HS-27A (cell line): Measurements from ENCODE around the gene GGACT.

Experiments
- DNase-seq: peaks from one replicate; pipeline ENCODE4 v3.0.0-alpha.2; 2012; ENCODE audit warnings: low read depth, missing footprints

The GGACT gene

DNA sequence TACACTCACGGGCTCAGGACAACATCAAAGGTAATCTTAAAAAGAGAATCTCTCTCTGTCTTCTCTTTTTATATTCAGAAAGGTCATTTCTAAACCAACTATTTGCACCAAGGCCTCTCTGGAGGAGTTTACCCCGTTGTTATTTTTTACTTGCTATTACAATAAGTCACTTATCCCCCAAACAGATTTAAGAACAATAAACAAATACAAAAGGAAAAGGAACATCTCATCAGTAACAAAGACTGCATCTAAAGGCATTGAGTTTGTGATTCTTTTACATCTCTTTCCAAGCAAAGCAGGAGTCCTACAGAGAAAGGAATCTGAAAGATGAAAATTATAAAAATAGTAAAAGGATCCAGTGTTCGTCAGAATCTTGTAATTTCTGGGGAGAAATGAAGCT is 75.4 kb downstream of the GGACT start:
- no peak for DNase-seq

DNA sequence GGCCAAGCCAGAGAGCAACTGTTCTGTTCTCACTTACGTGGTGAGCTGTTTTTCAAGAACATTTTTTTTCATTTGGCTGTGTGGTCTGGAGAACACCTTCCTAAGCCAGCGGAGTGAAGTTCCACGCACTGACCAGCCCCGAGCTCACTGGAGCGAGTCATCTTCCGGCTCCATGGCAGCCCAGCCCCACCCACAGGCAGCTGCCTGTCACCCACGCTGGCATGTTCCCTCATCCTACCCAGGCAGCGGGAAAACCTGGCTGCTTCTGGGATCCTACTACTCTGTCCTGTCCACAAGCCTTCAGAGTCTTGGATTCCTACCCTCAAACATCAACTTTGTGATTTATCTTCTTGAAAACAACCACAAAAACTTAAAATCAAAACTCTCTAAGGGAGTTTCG is 76.2 kb downstream of the GGACT start:
- no peak for DNase-seq

DNA sequence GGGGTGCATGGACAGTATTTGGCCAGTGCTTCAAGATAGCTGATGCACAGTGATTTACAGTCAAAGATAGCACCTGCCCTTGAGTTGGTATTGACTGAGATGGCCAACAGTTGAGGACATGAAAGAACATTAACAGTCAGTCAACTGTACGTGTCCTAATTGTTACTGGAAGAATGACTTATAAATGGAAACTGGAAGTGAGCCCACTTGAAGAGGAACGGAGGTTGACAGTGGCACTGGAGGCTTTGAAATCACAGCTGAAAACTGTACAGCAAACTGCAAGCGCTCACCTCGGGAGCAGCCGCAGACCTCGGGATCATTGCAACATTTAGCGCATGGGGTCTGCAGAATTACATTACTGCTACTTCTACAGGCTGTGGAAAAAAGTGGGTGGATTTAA is 77.1 kb downstream of the GGACT start:
- DNase-seq, result no peak

DNA sequence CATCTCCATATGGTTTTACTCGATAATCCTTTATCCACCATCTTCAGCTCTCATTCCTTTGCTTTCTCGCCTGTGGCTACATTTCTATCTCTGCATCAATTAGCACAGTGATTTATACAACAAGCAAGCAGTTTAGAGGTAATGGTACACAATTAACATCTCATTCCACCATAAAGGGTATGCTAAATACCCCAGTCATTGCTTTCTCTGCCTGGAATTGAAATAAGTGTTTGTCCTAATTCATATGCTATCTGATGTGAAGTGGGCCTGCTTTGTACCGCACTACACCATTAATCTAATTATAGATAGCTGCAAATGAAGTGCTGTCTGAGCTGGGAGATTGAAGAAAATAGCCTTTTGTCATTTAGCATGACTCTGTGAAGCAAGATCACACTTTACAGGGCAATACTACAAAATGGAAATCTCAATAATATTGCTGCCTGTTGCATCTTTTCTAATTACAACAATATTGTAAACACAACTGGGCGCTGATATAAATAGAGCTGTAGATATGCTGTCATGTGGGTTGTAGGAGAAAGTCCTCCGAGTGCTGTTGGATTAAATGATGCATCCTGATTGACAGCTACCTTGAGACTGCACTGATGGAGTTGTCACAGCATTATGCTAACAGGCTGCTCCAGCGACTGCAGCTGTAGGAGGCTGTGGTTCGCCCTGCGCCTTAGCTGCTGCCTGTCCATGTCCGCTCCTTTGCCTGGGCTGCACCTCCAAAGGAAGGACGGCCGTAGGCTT is 78.2 kb downstream of the GGACT start:
- no peak for DNase-seq

DNA sequence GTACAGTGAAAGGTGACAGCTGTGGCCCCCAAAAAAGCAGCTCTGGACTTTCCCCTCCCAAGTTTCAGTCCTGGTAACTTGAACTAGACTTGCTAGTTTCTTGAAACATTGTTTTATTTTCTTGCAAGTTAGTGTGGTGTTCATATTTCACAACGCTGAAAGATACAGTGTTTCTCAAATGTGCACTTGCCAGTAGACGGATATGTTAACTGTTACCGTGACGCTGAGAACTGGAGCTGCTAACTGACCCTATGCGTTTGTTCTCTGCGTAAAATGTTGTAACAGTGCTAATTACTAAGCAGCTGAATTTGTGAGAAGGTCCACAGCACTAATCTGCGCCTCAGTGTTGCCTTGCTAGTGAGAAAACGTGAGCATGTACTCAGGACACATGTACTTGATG is 79.6 kb downstream of the GGACT start:
- DNase-seq, result no peak

DNA sequence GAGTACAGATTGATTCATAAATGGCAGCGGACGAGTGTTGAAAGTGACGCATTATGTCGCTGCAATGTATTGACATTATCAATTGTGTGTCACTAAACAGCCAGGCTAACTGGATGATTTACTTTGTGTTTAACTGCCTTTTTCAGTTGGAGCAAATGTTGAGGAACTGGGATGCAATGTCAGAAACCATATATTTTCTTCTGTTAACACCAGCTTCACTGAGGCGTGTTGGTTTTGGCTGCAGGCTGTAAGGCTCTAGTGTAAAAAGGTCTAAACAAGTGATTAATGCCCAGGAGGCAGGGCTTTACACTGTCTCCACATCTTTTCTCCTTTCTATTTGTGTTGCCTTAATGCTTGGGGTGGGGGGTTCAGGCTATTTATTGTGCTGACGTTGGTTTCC is 80.1 kb downstream of the GGACT start:
- DNase-seq, result no peak

DNA sequence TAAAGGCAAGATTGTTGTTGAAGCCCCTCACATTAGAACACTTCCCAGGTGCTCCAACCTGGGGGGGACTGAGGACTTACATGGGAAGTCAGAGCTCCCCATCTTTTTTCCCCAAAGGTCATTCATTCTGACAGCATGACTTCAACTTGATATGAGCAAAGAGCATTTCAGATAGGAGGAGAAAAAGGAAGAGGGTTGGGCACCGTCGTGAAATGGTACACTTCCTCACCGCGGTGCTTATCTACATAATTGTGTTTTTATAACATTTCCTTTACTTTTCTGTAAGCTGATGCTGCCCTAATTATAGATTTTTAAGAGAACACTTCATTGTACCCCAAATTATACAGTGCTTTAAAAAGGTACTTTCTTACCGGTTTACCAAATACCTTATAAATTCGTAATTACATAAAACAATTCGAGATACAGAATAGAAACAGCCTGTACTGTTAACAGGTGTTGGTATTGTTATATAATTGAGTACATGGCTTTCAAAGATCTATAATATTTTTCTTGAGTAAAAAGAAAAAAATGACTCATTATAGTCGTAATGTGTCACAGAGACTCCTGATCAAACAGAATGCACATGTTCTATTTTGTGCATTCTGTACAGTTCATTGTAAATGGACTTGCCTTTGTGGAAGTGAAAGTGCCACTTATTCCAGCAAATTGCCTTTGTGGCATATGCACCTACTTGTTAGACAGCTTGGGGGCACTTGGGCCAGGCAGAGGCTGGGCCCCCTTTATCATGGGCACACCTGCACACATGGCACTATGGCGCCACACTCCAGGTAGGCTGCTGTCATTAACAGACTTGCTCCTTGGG is 81.8 kb downstream of the GGACT start:
- DNase-seq, result no peak

DNA sequence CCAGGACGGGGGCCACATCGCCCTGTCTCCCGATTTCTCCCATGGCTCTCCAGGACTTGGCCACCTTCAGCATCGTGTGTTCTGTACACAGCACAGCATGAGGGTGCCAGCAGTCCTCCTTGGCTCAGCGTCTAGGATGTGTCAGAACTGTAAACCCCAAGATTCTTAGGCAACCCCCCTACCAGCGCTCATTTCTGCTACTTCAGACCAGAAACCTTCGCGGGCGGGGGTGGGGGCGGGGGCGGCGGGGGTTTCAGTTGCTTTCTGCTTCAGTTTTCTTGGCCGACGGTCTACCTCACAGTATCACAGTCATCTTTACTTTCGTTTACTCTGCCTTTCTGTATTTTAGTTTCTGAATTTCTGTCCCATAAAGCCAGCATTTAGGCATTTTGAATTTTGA is 82.4 kb downstream of the GGACT start:
- DNase-seq, result no peak

DNA sequence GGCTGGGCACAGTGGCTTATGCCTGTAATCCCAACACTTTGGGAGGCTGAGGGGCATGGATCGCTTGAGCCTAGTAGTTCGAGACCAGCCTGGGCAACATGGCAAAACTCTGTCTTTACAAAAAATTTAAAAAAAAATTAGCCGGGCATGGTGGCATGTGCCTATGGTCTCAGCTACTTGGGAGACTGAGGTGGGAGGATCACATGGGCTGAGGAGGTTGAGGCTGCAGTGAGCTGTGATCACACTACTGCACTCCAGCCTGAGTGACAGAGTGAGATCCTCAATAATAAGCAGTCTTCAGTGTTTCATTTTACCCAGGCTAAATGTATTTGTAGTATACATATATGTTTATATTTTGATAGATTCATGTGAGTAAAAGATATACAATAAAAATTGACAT is 85.0 kb downstream of the GGACT start:
- DNase-seq, result no peak

DNA sequence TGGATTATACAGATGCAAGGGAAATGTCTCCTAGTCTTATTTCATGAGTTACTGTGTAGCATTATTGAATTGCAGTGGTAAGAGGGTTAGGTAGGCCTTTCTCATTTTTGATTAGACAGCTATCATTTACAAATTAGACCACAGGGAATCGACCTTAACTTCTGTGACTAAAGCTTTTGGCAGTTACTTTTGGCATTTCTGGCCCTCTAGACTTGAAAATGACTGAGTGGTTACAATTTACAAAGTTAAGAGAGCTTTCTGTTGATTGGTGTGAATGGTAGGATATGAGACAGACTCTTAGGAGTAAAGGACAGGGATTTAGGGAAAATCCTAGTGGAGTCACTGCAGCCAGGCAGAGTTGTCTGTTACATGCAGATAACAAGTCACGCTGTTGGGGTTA is 86.1 kb downstream of the GGACT start:
- DNase-seq, result no peak

DNA sequence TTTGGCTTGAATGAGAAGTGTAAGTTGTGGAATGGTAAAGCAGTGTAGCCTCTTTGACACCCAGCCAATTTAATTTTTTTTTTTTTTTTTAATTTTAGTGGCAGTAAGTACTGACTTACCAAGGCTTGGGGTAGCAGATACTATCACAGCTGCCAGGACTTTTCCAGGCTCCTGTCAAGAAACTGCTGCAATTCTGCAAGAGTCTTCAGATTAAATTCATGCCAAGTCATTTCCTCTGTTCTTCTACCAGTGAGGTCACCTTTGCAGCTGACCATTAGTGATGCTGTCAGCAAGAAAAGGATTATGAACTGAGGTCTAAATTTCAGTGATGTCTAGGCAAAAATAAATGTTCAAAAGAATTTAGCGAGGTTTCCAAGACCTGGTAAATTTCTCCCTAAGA is 91.2 kb downstream of the GGACT start:
- DNase-seq, result no peak

DNA sequence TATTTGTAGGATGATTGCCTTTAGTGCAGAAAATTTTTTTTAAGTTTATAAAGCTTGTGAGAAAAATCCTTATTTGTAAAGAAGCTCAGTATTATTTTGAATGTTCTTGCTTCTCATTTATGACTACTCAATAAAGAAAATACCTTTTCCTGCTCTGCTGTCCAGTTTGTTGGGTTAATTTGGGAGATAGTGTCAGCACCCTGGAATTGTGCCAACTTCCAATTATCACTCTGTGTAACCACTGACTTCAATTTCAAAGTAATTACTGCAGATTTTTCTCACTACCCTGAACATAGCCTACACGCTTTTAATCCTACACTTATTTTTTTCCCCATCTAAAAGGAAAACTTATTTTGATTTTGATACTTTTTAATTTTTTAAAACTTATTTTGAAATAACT is 93.1 kb downstream of the GGACT start:
- DNase-seq, result no peak

DNA sequence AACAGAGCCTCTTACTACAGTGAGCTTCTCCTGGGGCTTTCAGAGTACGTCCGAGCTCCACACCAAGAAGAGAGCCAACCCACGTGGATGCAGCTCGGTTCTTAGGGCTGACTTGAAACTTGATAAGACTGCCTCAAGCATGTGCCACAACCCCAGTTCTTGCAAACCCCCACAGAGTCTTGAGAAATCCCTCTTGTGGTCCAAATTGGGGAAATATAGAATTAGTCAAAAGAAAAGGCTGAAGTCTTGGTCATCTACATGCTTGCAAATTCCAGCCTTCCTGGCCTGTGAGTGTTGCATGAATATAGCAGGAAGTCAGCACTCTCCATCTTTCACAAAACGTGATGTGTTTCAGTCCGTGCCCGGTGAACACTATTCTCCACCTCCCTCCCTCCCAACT is 95.2 kb downstream of the GGACT start:
- no peak for DNase-seq

DNA sequence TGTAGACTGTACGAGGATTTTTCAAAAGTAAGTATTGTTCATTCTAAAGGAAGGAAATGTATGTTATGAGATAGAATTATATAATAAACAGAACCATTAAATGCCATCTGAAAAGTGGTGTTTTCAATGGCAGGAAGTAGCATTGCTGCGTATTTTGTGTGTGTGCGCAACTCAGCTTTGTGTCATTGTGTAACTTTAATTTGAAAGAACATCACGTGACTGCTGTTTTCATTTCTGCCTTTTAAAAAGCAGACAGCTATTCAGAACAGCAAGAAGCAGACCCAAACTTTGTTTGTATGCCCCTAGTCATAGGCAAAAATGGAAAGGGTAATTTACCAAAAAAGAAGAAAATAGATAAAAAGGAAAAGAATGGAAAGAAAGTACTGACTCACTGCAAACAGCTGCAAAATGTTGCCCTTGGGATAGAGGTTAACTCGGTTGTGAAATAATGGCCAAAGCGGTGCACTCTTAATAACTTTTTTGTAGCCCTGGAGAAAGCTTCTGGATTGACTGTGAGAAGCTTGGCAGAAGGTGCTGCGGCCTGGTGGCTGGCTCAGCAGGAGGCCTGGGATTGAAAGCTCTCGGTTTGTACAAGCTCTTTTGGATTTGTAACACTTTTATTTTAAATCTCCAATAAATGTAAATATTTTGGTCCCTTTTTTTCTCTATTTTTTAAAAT is 97.3 kb downstream of the GGACT start:
- DNase-seq, result no peak

DNA sequence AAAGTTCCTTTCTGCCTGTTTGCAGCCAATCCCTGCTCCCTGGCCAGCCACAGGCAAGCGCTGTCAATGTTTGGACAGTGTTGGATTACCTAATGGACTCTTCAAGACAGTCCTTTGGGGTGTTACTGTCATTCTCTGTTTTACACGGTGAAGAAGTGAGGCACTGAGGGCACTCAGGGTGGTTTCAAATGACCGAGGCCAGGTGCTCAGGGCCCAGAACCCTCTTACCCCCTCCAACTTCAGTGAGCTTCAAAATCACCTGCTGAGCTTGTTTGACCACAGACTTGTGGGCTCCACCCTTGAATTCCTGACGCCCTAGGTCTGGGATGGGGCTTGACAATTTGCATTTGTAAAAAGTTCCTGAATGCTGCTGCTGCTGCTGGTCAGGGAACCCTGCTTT is 97.9 kb downstream of the GGACT start:
- DNase-seq, result no peak

DNA sequence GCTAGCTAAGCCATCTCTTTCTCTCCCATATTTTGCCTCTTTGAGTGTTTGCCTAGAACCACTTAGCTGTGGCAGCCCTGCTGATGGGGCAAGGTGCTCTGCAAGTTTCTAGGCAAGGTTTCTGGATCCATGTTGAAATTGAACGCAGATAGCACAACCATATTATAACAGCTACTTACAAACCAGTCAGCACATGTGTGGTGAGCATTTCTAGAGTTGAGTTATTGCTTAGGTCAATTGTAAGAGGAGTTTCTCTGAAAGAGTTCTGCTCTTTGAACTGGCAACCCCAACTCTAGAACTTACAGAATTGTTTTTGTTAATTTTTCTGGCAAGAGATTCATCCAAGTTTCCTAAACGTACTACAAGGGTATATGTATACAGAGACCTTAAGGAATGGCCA is 103.3 kb downstream of the GGACT start:
- DNase-seq, result no peak

DNA sequence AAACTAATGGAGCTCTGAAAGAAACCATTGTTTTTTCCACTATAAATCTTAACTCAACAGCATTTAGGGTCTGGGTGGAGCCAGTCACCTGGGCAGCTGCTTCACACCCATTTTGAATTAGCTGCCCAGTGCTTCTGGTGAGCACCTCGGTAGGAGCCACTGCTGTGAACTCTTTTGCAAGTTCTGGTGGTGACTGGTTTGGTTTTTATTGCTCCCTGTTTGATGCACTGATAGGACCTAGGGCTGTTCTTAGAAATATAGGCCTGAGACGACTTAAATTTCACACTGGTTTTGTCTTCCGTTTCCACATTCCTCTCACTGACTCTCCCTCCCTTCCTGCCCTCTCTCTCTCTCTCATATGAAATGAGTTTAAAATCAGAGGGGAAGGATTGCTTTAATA is 103.9 kb downstream of the GGACT start:
- DNase-seq, result no peak

DNA sequence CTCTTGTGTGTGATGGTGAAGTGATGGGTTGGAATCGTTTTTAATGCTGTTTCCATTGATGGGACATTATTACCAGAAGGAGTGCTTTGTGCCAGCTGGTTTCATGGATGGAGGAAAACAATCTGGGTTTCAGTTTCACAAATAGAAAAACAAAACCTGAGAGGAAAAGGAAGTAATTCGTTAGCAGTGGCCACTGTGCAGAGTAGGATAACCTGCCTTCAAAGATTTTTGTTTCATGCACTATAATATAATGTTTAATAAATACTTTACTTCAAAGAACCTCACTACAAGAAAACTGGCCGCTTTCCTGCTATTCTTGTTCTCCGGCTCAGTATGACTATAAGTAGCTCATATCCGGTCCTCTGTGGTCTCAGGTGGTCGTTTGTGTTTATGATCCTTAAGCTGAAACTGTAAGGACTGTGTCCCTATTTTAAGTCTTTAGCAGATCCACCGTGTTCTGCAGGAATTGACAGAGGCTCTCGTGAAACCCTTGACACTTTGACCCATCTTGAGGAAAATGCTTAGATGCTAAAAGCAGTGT is 104.7 kb downstream of the GGACT start:
- DNase-seq, result no peak

DNA sequence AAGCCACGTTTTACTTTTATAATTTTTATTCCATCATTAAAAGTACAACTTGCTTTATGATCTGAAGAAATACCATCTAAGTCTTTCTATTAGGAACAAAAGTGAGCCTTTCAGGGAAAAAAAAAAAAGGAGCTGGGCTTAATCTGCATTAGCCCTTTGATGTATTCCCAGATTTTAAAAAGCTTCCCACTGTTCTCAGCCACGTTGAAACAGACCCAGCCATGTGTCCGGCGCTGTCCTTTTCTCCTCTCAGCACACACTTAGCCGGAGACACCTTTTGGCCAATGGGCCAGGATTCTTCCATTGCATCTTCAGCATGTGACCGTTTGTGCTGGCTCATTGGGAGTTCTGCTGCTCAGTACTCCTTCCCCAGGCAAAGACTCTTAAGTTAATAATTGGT is 105.5 kb downstream of the GGACT start:
- DNase-seq, result no peak

DNA sequence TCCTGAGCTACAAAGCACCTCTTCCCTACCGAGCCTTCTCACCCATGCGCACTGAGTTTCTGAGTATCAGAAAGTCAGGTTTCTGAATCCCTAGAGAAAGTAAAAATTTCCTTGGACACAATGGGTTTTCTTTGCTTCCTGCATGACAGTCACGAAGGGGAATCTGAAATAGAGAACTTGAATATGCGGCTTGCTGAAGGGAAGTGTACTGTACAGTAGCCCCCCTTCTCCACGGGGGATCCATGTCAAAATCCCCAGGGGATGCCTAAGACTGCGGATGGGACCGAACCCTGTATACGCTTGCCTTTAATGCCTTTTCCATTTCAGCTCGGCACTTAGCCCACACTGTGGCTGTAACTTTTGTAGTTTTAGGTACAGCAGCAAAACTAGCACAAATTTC is 107.9 kb downstream of the GGACT start:
- DNase-seq, result no peak
